Measurements from ENCODE around the gene TRIO.

DNA sequence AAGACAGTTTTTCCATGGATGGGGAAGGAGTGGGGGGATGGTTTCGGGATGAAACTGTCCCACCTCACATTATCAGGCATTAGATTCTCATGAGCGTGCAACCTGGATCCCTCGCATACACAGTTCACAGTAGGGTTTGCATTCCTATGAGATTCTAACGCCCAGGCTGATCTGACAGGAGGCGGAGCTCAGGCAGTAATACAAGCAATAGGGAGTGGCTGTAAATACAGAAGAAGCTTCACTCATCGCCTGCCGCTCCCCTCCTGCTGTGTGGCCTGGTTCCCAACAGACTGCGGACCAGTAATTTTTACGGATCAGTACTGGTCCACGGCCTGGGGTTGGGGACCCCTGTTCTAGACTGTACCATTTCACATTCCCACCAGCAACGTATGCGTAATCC is 370.1 kb downstream of the TRIO start:
- TF ChIP-seq BACH2 (CRISPR knock-in tag; IDR thresholded peaks at IDR 0.05; ENCODE audit: borderline replicate concordance) (no peak), TCF4 (CRISPR knock-in tag; IDR thresholded peaks at IDR 0.05; ENCODE audit: borderline replicate concordance) (no peak), ARNTL (CRISPR knock-in tag; IDR thresholded peaks at IDR 0.05; ENCODE audit: borderline replicate concordance, low read depth) (no peak), POU6F1 (CRISPR knock-in tag; IDR thresholded peaks at IDR 0.05; ENCODE audit: borderline replicate concordance, low read depth) (no peak), TSHZ2 (CRISPR knock-in tag; IDR thresholded peaks at IDR 0.05) (no peak), RARB (CRISPR knock-in tag; IDR thresholded peaks at IDR 0.05) (no peak), ZNF8 (CRISPR knock-in tag; IDR thresholded peaks at IDR 0.05) (no peak), CSRNP3 (CRISPR knock-in tag; IDR thresholded peaks at IDR 0.05) (no peak), ZC3H10 (CRISPR knock-in tag; IDR thresholded peaks at IDR 0.05) (no peak), CSDC2 (CRISPR knock-in tag; IDR thresholded peaks at IDR 0.05) (no peak)
- TF ChIP-seq, protein P1, sequence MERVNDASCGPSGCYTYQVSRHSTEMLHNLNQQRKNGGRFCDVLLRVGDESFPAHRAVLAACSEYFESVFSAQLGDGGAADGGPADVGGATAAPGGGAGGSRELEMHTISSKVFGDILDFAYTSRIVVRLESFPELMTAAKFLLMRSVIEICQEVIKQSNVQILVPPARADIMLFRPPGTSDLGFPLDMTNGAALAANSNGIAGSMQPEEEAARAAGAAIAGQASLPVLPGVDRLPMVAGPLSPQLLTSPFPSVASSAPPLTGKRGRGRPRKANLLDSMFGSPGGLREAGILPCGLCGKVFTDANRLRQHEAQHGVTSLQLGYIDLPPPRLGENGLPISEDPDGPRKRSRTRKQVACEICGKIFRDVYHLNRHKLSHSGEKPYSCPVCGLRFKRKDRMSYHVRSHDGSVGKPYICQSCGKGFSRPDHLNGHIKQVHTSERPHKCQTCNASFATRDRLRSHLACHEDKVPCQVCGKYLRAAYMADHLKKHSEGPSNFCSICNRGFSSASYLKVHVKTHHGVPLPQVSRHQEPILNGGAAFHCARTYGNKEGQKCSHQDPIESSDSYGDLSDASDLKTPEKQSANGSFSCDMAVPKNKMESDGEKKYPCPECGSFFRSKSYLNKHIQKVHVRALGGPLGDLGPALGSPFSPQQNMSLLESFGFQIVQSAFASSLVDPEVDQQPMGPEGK (CRISPR knock-in tag; IDR thresholded peaks at IDR 0.05; ENCODE audit: borderline replicate concordance): no peak
